ENCODE measurements around the gene PTPRN2.

PTPRN2 gene

DNA sequence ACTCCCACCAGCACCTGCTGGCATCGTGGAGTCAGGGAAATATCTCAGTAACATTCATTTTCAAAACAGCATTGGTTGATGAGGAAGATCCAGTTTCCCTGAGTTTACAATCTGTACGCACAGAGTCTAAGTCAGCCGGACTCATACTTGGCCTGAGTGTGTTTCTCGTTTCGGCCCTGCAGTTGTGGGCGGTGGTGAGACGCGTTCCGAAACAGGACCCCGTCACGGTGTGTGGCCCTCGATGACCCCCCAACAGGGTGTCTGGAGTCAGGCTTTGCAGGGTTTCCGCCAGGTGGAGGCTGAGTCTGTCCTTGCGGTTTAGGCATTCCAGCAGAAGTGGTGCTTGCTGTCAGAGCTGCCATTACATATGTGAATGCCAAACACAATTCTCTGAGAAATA is 933.3 kb downstream of the PTPRN2 start:
- DNase-seq (ENCODE audit: low read depth): no peak
- TF ChIP-seq, protein P1, sequence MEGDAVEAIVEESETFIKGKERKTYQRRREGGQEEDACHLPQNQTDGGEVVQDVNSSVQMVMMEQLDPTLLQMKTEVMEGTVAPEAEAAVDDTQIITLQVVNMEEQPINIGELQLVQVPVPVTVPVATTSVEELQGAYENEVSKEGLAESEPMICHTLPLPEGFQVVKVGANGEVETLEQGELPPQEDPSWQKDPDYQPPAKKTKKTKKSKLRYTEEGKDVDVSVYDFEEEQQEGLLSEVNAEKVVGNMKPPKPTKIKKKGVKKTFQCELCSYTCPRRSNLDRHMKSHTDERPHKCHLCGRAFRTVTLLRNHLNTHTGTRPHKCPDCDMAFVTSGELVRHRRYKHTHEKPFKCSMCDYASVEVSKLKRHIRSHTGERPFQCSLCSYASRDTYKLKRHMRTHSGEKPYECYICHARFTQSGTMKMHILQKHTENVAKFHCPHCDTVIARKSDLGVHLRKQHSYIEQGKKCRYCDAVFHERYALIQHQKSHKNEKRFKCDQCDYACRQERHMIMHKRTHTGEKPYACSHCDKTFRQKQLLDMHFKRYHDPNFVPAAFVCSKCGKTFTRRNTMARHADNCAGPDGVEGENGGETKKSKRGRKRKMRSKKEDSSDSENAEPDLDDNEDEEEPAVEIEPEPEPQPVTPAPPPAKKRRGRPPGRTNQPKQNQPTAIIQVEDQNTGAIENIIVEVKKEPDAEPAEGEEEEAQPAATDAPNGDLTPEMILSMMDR (conservative IDR thresholded peaks at IDR 0.05; ENCODE audit: low read depth, low read length): no peak

GRCh38 chr7:157653827-157654207 is 933.8 kb downstream of the PTPRN2 start:
- TF ChIP-seq, protein P1 (conservative IDR thresholded peaks at IDR 0.05; ENCODE audit: low read depth, low read length): no peak
- H3K4me3 ChIP-seq (ENCODE audit: low read depth, low read length): no peak overlapping the region
- DNase-seq (ENCODE audit: low read depth): no peak

More for the DNA sequence above, 933.3 kb downstream of the PTPRN2 start:
- H3K4me3 ChIP-seq (ENCODE audit: low read depth, low read length): no peak overlapping the region

DNA sequence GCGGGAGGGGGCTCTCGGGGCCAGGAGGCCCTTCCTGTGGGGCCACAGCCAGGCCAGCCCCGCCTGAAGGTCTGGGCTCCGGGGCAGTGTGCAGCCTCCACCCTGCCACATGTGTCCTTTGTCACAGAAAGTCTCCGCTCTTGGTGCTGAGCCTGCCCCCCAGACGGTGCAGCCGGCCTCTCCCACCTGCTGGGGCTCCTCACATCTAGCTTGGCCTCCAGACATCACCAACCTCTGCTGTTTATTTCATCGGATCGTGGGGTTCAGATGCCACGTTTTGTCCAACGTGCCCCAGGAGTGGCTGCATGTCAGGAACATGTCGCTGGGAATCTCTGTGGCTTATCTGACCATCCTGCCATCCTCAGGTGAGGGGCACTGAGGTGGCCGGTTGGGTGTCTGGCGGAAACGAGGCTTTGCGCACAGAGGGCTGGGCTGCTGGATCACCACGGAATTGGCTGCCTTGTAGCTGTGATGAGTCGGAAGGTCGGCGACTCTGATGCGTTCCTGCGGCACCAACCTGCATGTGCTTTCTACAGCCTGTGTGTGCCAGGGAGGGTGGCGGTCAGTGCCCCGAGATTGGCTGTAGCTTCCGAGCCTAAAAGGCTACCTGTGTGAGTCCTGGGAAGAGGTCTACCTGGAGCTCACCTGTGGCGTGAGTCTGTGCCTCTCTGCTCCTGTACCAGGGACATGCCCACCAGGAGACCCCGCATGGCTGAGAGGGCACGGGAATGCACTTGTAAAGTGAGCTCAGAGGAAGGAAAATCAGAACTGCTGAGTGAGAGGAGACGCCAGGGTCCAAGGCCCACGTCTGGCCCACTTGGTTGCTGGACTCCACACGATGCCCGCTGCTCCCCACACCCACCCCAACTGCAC is 934.4 kb downstream of the PTPRN2 start:
- TF ChIP-seq, protein P1 (conservative IDR thresholded peaks at IDR 0.05; ENCODE audit: low read depth, low read length): no peak
- H3K4me3 ChIP-seq (ENCODE audit: low read depth, low read length): no peak overlapping the region
- DNase-seq (ENCODE audit: low read depth): no peak

- no peak for DNase-seq (ENCODE audit: low read depth)
- TF ChIP-seq, protein P1 (conservative IDR thresholded peaks at IDR 0.05; ENCODE audit: low read depth, low read length): no peak
Observed at GRCh38 chr7:157652161-157652953, 935.3 kb downstream of the PTPRN2 start.

DNA sequence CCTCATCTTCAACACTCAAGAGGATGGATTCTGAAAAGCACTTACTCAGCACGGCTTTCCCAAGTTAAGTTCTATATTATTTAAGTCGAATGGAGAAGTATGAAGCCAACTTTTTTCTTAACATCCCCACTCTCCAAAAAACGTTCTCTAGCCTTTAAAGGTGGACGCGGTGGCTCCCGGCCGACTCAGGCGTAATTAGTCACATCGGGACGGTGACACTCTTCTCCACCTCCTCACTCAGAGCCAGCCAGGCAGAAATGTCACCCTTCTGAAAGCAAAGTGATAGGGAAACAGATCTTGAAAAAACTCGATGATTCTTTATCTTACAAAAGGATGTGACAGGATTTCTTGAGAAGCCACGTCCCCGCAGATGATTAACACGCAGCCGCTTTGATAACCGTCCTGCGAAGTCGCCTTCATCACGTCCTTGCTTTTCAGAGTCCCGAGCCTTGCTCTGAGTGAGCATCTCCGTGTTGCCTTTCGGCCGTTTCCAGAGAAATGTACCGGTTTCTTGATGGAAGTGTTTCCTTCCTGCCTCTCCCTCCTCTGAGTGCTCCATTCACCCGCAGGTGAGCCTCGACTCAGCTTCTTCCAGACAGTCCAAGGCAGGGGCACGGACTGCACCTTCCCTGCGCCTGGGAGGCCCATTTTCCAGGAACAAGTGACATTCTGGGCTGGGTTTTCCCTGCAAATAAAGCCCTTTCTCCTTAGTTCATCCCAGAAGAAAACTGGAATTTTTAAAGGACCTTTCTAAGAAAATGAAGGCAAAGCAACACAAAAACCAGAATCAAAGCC is 936.1 kb downstream of the PTPRN2 start:
- H3K4me3 ChIP-seq (ENCODE audit: low read depth, low read length): no peak overlapping the region
- TF ChIP-seq, protein P1 (conservative IDR thresholded peaks at IDR 0.05; ENCODE audit: low read depth, low read length): no peak
- DNase-seq (ENCODE audit: low read depth): no peak

More at GRCh38 chr7:157652161-157652953, 935.3 kb downstream of the PTPRN2 start:
- H3K4me3 ChIP-seq (ENCODE audit: low read depth, low read length): no peak overlapping the region

DNA sequence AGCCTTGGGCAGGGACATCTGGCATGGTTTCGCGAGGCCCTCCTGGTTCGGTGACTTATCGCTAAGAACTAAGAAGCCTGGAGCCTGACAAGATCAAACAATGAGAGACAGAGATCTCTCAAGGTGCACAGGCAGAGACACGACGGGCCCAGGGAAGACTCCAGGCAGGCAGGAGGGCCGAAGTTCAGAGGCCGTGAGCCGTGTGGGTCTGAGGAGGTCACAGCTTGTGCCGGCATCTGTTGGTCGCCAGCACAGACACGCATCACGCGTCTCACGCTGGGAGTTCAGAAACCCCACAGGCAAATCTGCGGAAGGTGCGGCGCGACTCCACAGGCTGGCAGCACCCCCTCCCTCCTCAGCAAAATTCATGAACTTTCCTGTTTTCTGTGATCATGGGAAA is 936.8 kb downstream of the PTPRN2 start:
- TF ChIP-seq, protein P1 (conservative IDR thresholded peaks at IDR 0.05; ENCODE audit: low read depth, low read length): no peak
- no peak for DNase-seq (ENCODE audit: low read depth)
- no peak overlapping the region for H3K4me3 ChIP-seq (ENCODE audit: low read depth, low read length)

Data from choroid plexus epithelial cell (primary cell).